NT2/D1 (cell line): ENCODE measurements around the gene IL12RB1.

Experiments used
- DNase-seq: peaks from one replicate; pipeline ENCODE4 v3.0.0-alpha.2; 2011; ENCODE audit warnings: low read depth, low spot score
- H3K27me3 ChIP-seq: 2 replicates; pipeline ENCODE4 v1.6.0; 2011; ENCODE audit warnings: mild to moderate bottlenecking; ENCODE audit not compliant: insufficient read length, insufficient read depth
- H3K36me3 ChIP-seq: 2 replicates; pipeline ENCODE4 v1.6.1; 2011; ENCODE audit warnings: mild to moderate bottlenecking, low read length, mixed read lengths; ENCODE audit not compliant: insufficient read depth, insufficient read length
- H3K4me1 ChIP-seq: 2 replicates; pipeline ENCODE4 v1.5.1; 2011; ENCODE audit not compliant: insufficient read depth, insufficient read length
- H3K4me3 ChIP-seq: 2 replicates; pipeline ENCODE4 v1.5.1; 2011; ENCODE audit warnings: low read depth; ENCODE audit not compliant: insufficient read length
- H3K9ac ChIP-seq: 2 replicates; pipeline ENCODE4 v1.6.0; 2011; ENCODE audit warnings: low read depth; ENCODE audit not compliant: insufficient read length
- H3K9me3 ChIP-seq: 2 replicates; pipeline ENCODE4 v1.5.1; 2011; ENCODE audit warnings: mild to moderate bottlenecking, low read length; ENCODE audit not compliant: insufficient read depth
- SUZ12 ChIP-seq: IDR thresholded peaks from 2 replicates; pipeline ENCODE4 v1.6.1; 2011; ENCODE audit not compliant: insufficient read length, insufficient read depth; ENCODE audit errors: extremely low read depth
- YY1 ChIP-seq: IDR thresholded peaks from 2 replicates; pipeline ENCODE4 v1.6.1; 2011; ENCODE audit not compliant: insufficient read length, insufficient read depth
- ZNF274 ChIP-seq: IDR thresholded peaks from 2 replicates; pipeline ENCODE4 v1.6.1; 2011; ENCODE audit warnings: mild to moderate bottlenecking, low read depth, low read length

IL12RB1 gene

DNA sequence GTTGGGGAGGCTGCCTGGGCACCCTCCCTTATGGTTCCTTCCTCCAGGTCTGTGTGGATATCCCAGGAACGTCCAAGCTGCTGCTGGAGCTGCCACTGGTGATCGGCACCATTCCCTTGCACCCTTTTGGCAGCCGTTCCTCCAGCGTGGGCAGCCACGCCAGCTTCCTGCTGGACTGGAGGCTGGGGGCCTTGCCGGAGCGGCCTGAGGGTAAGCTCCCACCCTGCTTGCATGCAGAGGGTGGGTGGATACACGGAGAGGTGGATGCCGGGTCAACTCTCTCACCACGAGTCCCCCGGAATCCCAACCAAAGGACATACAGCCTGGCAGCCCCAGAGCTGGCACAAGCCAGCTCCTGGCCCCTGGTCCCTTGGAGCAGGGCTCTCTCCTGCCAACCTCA lies 76.6 kb downstream of the IL12RB1 start:
- Histone ChIP-seq H3K4me1 (peaks cover 25% of the 10 kb centered on the region), H3K27me3 (peaks cover 3% of the 10 kb centered on the region), H3K4me3 (no peak overlapping the region), H3K9ac (no peak overlapping the region), H3K9me3 (peaks cover 7% of the 10 kb centered on the region; the same call in 1 of the 2 replicates), H3K36me3 (peaks cover 44% of the 10 kb centered on the region)
- TF ChIP-seq YY1 (no peak), SUZ12 (no peak), ZNF274 (no peak)
- DNase-seq: no peak

DNA sequence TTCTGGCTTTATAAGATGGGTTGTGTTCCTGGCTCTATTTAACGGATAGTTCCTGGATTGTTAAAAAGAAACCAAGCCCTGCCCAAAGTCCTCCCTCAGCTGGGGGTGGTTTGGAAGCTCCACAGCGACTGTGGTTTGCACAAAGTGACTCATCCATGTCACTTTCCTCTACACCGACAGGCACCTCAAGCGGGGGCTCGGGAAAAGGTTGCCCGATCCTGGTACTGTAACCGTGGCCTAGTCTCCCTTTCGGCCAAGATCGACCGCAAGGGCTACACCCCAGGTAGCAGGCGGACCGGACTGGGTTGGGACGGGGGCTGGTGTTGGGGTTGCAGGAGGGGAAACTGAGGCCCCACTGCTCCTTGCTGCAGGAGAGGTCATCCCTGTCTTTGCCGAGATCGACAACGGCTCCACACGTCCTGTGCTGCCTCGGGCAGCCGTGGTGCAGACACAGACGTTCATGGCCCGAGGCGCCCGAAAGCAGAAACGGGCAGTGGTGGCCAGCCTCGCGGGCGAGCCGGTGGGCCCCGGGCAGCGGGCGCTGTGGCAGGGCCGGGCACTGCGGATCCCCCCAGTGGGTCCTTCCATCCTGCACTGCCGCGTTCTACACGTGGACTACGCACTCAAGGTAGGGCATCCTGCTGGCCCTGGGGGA lies 77.2 kb downstream of the IL12RB1 start:
- no peak for TF ChIP-seq SUZ12
- TF ChIP-seq ZNF274: no peak
- no peak for TF ChIP-seq YY1
- H3K9me3 ChIP-seq: peaks cover 7% of the 10 kb centered on the region; the same call in 1 of the 2 replicates
- no peak overlapping the region for H3K4me3 ChIP-seq
- no peak overlapping the region for H3K9ac ChIP-seq
- H3K36me3 ChIP-seq: peaks cover 41% of the 10 kb centered on the region
- peaks cover 3% of the 10 kb centered on the region for H3K27me3 ChIP-seq
- DNase-seq: no peak
- peaks cover 25% of the 10 kb centered on the region for H3K4me1 ChIP-seq
